Stimulated activated CD4-positive, alpha-beta T cell treated with anti-CD3 and anti-CD28 coated beads, Interleukin-15, amount 100 ng/mL, for 1 hour (primary cell): ENCODE results near the gene LY86.

ENCODE experiments used
- DNase-seq, 2 donors: peaks; one replicate each; pipeline ENCODE4 v3.0.0-alpha.2; 2020; ENCODE audit warnings: low read depth in 1 of 2, low spot score in 1 of 2

The LY86 gene

DNA sequence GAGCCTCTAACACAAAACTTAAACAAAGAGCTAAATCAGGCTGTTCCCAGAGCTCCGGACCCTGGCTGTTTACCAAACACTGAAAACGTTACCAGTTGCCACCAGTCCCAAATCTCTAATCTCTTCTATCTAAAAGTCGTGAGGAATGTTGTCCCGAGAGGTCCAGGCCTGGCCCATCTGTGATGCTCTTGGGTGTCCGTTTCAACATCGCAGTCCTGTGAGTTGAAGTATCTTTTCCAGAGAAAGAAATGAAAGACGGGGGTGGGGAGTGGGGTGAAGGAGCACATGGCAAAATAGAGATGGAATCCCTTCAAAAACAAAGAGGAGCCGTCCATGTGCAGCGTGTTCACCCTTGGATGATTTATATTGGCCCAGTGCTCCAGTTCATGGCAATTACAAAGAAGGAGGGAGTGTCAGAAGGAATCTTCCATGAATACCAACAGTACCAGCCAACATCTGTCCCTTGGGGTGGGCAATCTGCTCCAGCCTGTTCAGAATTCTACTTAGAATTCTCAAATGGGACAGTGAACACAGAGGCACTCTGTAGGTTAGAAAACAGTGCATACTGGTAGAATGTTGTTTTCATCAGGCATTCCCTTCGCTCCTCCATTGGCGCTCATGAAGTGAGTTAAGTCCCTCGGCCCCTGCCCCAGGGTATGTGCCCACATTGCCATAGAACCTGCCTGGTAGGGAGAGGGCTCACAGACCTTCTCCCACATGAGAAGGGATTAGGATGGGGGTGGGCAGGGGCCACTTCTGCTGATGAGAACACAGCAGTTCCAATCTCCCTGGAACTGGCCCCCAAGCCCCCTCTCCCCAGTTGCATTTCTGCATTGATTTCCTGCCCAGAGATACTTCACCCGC is 112.1 kb downstream of the LY86 start:
- no peak for DNase-seq

DNA sequence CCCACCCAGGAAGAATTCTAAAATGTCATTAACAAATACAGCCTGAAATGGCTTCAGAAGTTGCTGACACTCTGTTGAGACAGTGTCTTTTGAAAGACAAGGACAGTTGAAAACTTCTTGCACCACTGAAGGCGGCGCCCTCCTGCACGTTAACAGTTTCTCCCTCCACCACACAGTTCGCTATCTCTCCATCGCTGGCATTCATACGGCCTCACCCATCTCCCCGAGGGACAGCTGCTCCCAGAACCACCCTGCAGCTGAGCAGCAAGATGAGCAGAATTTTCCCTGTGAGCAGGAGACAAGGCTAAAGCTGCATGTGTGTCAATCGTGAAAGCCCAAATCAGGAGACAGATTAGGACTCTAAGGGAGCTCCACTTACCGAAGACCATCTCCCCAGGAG is 113.3 kb downstream of the LY86 start:
- no peak for DNase-seq

DNA sequence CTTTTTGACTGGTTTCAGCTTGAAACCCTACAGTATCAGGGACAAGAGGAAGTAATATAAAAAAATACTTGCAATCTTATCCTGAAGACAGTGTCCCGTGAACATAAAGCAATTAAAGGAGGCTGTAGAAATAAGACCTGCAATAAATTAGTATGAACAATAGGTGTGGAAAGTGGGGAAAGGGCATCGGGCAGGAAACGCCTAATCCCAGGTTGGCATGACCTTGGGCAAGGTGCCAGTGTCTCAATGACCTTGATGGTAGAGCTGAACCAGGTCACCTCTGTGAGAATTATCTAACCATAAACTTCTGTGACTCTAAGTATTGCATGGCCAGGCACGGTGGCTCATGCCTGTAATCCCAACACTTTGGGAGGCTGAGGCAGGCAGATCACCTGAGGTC is 115.2 kb downstream of the LY86 start:
- no peak for DNase-seq
